ENCODE results near the gene NFIX. TPM values are rescaled to one million over a fixed set of nuclear protein-coding genes. Genes with fewer than 3 reads are reported as not detected.
"Not testable (repeated sequence)": the region's sequence is repeated elsewhere in the genome, so short reads cannot be mapped to it uniquely, and the experiment has no call there.

Gene NFIX
- total and polyA plus RNA-seq, 12 donors, result 16.8 to 162 (median 138) TPM

- Histone ChIP-seq H3K27me3 (no peaks in the 10 kb centered on the region), H3K4me3 (no peak overlapping the region), H3K4me1 (peaks cover 0 to 34% (median 9%) of the 10 kb centered on the region in 9 donors), H3K27ac (no peak overlapping the region), H3K36me3 (no peaks in the 10 kb centered on the region), H3K9me3 (no peaks in the 10 kb centered on the region)
- WGBS, 2 donors, result 79 to 80% methylated on average over 16 of the region's 16 CpGs
- DNase-seq (no peak), ATAC-seq (no peak)
- intact Hi-C loops (cut with DNase I), result loop anchor here in 8 of 10 donors (10.0 kb wide), 6 partner anchors 192 to 752 kb away; no protein-coding TSS in a partner anchor
- TF ChIP-seq, protein P1, sequence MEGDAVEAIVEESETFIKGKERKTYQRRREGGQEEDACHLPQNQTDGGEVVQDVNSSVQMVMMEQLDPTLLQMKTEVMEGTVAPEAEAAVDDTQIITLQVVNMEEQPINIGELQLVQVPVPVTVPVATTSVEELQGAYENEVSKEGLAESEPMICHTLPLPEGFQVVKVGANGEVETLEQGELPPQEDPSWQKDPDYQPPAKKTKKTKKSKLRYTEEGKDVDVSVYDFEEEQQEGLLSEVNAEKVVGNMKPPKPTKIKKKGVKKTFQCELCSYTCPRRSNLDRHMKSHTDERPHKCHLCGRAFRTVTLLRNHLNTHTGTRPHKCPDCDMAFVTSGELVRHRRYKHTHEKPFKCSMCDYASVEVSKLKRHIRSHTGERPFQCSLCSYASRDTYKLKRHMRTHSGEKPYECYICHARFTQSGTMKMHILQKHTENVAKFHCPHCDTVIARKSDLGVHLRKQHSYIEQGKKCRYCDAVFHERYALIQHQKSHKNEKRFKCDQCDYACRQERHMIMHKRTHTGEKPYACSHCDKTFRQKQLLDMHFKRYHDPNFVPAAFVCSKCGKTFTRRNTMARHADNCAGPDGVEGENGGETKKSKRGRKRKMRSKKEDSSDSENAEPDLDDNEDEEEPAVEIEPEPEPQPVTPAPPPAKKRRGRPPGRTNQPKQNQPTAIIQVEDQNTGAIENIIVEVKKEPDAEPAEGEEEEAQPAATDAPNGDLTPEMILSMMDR (IDR thresholded peaks at IDR 0.05), result no peak
These were observed 22.0 kb upstream of the NFIX start for GRCh38 chr19:12973236-12973635.

- no peaks in the 10 kb centered on the region for H3K36me3 ChIP-seq
- no peaks in the 10 kb centered on the region for H3K27me3 ChIP-seq
- ATAC-seq (peak in 3 of 8 donors; percentile 6 to 19 (median 12)), DNase-seq (no peak)
- no peaks in the 10 kb centered on the region for H3K9me3 ChIP-seq
- intact Hi-C loops (cut with DNase I), result loop anchor here (2.0 to 10.0 kb wide), 11 partner anchors 118 to 750 kb away; no protein-coding TSS in a partner anchor
- WGBS, 2 donors, result 68 to 74% methylated on average over 19 of the region's 19 CpGs
- peak overlapping the region in 1 of 10 donors; percentile 9 for H3K27ac ChIP-seq
- peaks cover 0 to 28% (median 9%) of the 10 kb centered on the region in 9 donors for H3K4me1 ChIP-seq
- H3K4me3 ChIP-seq, result no peak overlapping the region
- TF ChIP-seq, protein P1 (IDR thresholded peaks at IDR 0.05), result no peak
These were observed 20.7 kb upstream of the NFIX start for GRCh38 chr19:12974301-12975220.

DNA sequence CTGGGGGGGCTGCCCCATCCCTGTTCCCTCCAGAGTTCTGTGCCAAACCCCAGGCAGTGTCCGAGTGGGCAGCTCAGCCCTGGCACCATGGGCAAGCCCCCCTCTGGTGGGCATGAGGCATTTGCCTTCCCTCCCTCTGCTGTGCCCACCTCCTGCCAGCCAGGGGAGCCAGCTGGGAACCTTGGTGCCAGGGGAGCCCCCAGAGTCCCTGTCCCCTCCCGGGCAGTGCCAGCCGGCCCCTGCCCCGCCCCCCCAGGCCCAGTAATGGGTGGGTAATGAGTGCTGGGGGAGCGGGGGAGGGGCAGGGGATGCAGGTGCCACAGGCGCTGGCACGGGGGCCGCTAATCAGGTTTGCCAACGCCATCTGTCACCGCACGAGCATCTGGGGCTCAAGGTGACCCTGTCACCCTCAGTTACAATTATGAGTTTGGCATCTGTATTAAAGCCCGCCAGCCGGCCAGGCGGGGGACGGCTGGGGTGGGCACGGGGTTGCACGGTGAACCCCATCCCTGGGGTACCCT lies 20.0 kb upstream of the NFIX start:
- intact Hi-C loops (cut with DNase I), result loop anchor here (2.0 to 10.0 kb wide), 11 partner anchors 117 to 750 kb away; no protein-coding TSS in a partner anchor
- no peaks in the 10 kb centered on the region for H3K36me3 ChIP-seq
- peak overlapping the region in 1 of 10 donors; percentile 9 for H3K27ac ChIP-seq
- H3K4me1 ChIP-seq, result peaks cover 0 to 22% (median 7%) of the 10 kb centered on the region in 9 donors
- peak in 3 of 8 donors; percentile 7 to 15 (median 8) for ATAC-seq
- H3K4me3 ChIP-seq, result no peak overlapping the region
- no peak for DNase-seq
- H3K27me3 ChIP-seq, result no peaks in the 10 kb centered on the region
- no peaks in the 10 kb centered on the region for H3K9me3 ChIP-seq
- TF ChIP-seq, protein P1 (IDR thresholded peaks at IDR 0.05), result no peak
- WGBS, 2 donors, result 54 to 57% methylated on average over 17 of the region's 17 CpGs

DNA sequence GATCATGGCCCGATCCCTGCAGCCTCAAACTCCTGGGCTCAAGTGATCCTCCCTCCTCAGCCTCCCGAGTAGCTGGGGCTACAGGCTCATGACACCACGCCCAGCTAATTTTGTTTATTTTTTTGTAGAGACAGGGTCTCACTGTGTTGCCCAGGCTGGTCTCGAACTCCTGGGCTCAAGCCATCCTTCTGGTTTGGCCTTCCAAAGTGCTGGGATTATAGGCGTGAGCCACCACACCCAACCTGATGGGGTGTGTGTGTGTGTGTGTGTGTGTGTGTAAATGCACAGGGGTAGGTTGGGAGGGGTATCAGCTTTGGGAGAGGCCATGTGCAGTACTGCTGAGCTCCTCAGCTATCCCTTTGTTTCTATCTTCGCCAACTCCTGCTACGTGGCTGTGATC lies 19.2 kb upstream of the NFIX start:
- not testable (repeated sequence) for H3K9me3 ChIP-seq, DNase-seq, H3K4me3 ChIP-seq, H3K27me3 ChIP-seq, H3K36me3 ChIP-seq, H3K27ac ChIP-seq, ATAC-seq
- intact Hi-C loops (cut with DNase I), result loop anchor here (5.0 to 10.0 kb wide), 10 partner anchors 116 to 749 kb away; no protein-coding TSS in a partner anchor
- peaks cover 0 to 21% (median 7%) of the 10 kb centered on the region in 9 donors for H3K4me1 ChIP-seq
- WGBS, 2 donors, result 85 to 91% methylated on average over 7 of the region's 7 CpGs

Data from heart right ventricle (tissue), 16 donors.